Activated naive CD8-positive, alpha-beta T cell treated with anti-CD3 and anti-CD28 coated beads for 36 hours (primary cell): ENCODE data around the gene MAPKAP1. TPM values are rescaled to one million over a fixed set of nuclear protein-coding genes. Genes with fewer than 3 reads are reported as not detected.

ENCODE experiments used
- DNase-seq: peaks from one replicate; pipeline ENCODE4 v3.0.0; 2021
- H3K27ac Mint-ChIP-seq: one replicate; pipeline ENCODE4 v1.8.0; 2022; ENCODE audit warnings: mild to moderate bottlenecking, moderate library complexity, mixed read lengths
- H3K27me3 Mint-ChIP-seq: one replicate; pipeline ENCODE4 v1.8.0; 2022; ENCODE audit warnings: mild to moderate bottlenecking, mixed read lengths
- H3K36me3 Mint-ChIP-seq: one replicate; pipeline ENCODE4 v1.8.0; 2021; ENCODE audit warnings: mild to moderate bottlenecking, mixed read lengths
- H3K4me1 Mint-ChIP-seq: one replicate; pipeline ENCODE4 v1.8.0; 2021; ENCODE audit warnings: mixed read lengths
- H3K4me3 Mint-ChIP-seq: one replicate; pipeline ENCODE4 v1.8.0; 2022; ENCODE audit warnings: mild to moderate bottlenecking, moderate library complexity, mixed read lengths
- H3K9me3 Mint-ChIP-seq: one replicate; pipeline ENCODE4 v1.8.0; 2022; ENCODE audit warnings: mixed read lengths
- total RNA-seq, 2 experiments: library from RNA; stranded (reverse); gene quantifications; one replicate each; pipeline ENCODE4 v1.2.3, GENCODE V29; 2021

MAPKAP1 gene
- total RNA-seq, 2 experiments from 2014 or later = 91.8 to 92.2 TPM

GRCh38 chr9:125547368-125547767 lies 159.6 kb downstream of the MAPKAP1 start:
- no peak overlapping the region for H3K27ac Mint-ChIP-seq
- H3K27me3 Mint-ChIP-seq = no peaks in the 10 kb centered on the region
- H3K4me3 Mint-ChIP-seq = no peak overlapping the region
- no peak for DNase-seq
- H3K4me1 Mint-ChIP-seq = no peaks in the 10 kb centered on the region
- H3K36me3 Mint-ChIP-seq = peaks cover 3% of the 10 kb centered on the region
- H3K9me3 Mint-ChIP-seq = no peaks in the 10 kb centered on the region

- DNase-seq = no peak
- Mint-ChIP-seq H3K4me1 (no peaks in the 10 kb centered on the region), H3K27me3 (no peaks in the 10 kb centered on the region), H3K4me3 (no peak overlapping the region), H3K9me3 (no peaks in the 10 kb centered on the region), H3K27ac (no peak overlapping the region), H3K36me3 (peaks cover 10% of the 10 kb centered on the region)
These were observed 161.2 kb downstream of the MAPKAP1 start for GRCh38 chr9:125545845-125546244.

- Mint-ChIP-seq H3K4me1 (no peaks in the 10 kb centered on the region), H3K36me3 (peaks cover 10% of the 10 kb centered on the region), H3K27ac (no peak overlapping the region), H3K4me3 (no peak overlapping the region), H3K9me3 (no peaks in the 10 kb centered on the region), H3K27me3 (no peaks in the 10 kb centered on the region)
- no peak for DNase-seq
These were observed 161.9 kb downstream of the MAPKAP1 start for GRCh38 chr9:125544988-125545651.

GRCh38 chr9:125544484-125544883 lies 162.5 kb downstream of the MAPKAP1 start:
- no peaks in the 10 kb centered on the region for H3K27me3 Mint-ChIP-seq
- no peak overlapping the region for H3K27ac Mint-ChIP-seq
- H3K36me3 Mint-ChIP-seq = peaks cover 10% of the 10 kb centered on the region
- H3K4me1 Mint-ChIP-seq = peaks cover 1% of the 10 kb centered on the region
- no peak overlapping the region for H3K4me3 Mint-ChIP-seq
- DNase-seq = no peak
- H3K9me3 Mint-ChIP-seq = no peaks in the 10 kb centered on the region

- Mint-ChIP-seq H3K4me3 (no peak overlapping the region), H3K36me3 (peaks cover 15% of the 10 kb centered on the region), H3K27me3 (no peaks in the 10 kb centered on the region), H3K9me3 (no peaks in the 10 kb centered on the region), H3K4me1 (peaks cover 1% of the 10 kb centered on the region), H3K27ac (no peak overlapping the region)
- DNase-seq = no peak
These were observed 165.2 kb downstream of the MAPKAP1 start for GRCh38 chr9:125541840-125542243.

- peaks cover 1% of the 10 kb centered on the region for H3K4me1 Mint-ChIP-seq
- no peak for DNase-seq
- no peaks in the 10 kb centered on the region for H3K9me3 Mint-ChIP-seq
- no peaks in the 10 kb centered on the region for H3K27me3 Mint-ChIP-seq
- H3K36me3 Mint-ChIP-seq = peaks cover 12% of the 10 kb centered on the region
- no peak overlapping the region for H3K27ac Mint-ChIP-seq
- no peak overlapping the region for H3K4me3 Mint-ChIP-seq
These were observed 166.5 kb downstream of the MAPKAP1 start for GRCh38 chr9:125540497-125540896.

- DNase-seq = no peak
- Mint-ChIP-seq H3K4me1 (peaks cover 1% of the 10 kb centered on the region), H3K27ac (no peak overlapping the region), H3K9me3 (no peaks in the 10 kb centered on the region), H3K4me3 (no peak overlapping the region), H3K27me3 (no peaks in the 10 kb centered on the region), H3K36me3 (peaks cover 12% of the 10 kb centered on the region)
These were observed 168.9 kb downstream of the MAPKAP1 start for GRCh38 chr9:125538092-125538473.

GRCh38 chr9:125537442-125538091 lies 169.4 kb downstream of the MAPKAP1 start:
- no peak for DNase-seq
- H3K27ac Mint-ChIP-seq = no peak overlapping the region

GRCh38 chr9:125536776-125537175 lies 170.2 kb downstream of the MAPKAP1 start:
- H3K27me3 Mint-ChIP-seq = no peaks in the 10 kb centered on the region
- H3K36me3 Mint-ChIP-seq = peaks cover 12% of the 10 kb centered on the region
- H3K4me3 Mint-ChIP-seq = no peak overlapping the region
- peaks cover 3% of the 10 kb centered on the region for H3K4me1 Mint-ChIP-seq
- H3K9me3 Mint-ChIP-seq = no peaks in the 10 kb centered on the region
- H3K27ac Mint-ChIP-seq = no peak overlapping the region
- DNase-seq = no peak

More at GRCh38 chr9:125537442-125538091, 169.4 kb downstream of the MAPKAP1 start:
- Mint-ChIP-seq H3K36me3 (peaks cover 14% of the 10 kb centered on the region), H3K4me3 (no peak overlapping the region), H3K4me1 (peaks cover 1% of the 10 kb centered on the region), H3K9me3 (no peaks in the 10 kb centered on the region), H3K27me3 (no peaks in the 10 kb centered on the region)

GRCh38 chr9:125536167-125536772 lies 170.7 kb downstream of the MAPKAP1 start:
- H3K27ac Mint-ChIP-seq = no peak overlapping the region
- peaks cover 11% of the 10 kb centered on the region for H3K36me3 Mint-ChIP-seq
- peaks cover 6% of the 10 kb centered on the region for H3K4me1 Mint-ChIP-seq
- H3K9me3 Mint-ChIP-seq = no peaks in the 10 kb centered on the region
- DNase-seq = no peak
- no peaks in the 10 kb centered on the region for H3K27me3 Mint-ChIP-seq
- no peak overlapping the region for H3K4me3 Mint-ChIP-seq

- Mint-ChIP-seq H3K36me3 (peaks cover 10% of the 10 kb centered on the region), H3K27me3 (no peaks in the 10 kb centered on the region), H3K9me3 (no peaks in the 10 kb centered on the region), H3K27ac (no peak overlapping the region), H3K4me3 (no peak overlapping the region), H3K4me1 (peaks cover 16% of the 10 kb centered on the region)
- DNase-seq = no peak
These were observed 171.9 kb downstream of the MAPKAP1 start for GRCh38 chr9:125534971-125535701.

- no peak overlapping the region for H3K27ac Mint-ChIP-seq
- DNase-seq = no peak
- H3K4me3 Mint-ChIP-seq = no peak overlapping the region
- peaks cover 8% of the 10 kb centered on the region for H3K36me3 Mint-ChIP-seq
- peaks cover 27% of the 10 kb centered on the region for H3K4me1 Mint-ChIP-seq
- H3K27me3 Mint-ChIP-seq = no peaks in the 10 kb centered on the region
- no peaks in the 10 kb centered on the region for H3K9me3 Mint-ChIP-seq
These were observed 174.0 kb downstream of the MAPKAP1 start for GRCh38 chr9:125532812-125533594.

- Mint-ChIP-seq H3K27ac (no peak overlapping the region), H3K9me3 (no peaks in the 10 kb centered on the region), H3K27me3 (no peaks in the 10 kb centered on the region), H3K4me3 (no peak overlapping the region), H3K36me3 (peaks cover 8% of the 10 kb centered on the region), H3K4me1 (peaks cover 31% of the 10 kb centered on the region)
- no peak for DNase-seq
These were observed 174.6 kb downstream of the MAPKAP1 start for GRCh38 chr9:125532412-125532811.

GRCh38 chr9:125529589-125530515 lies 177.2 kb downstream of the MAPKAP1 start:
- Mint-ChIP-seq H3K27ac (peak overlapping the region; percentile 76), H3K9me3 (no peaks in the 10 kb centered on the region), H3K4me3 (no peak overlapping the region)

More at GRCh38 chr9:125529589-125530515, 177.2 kb downstream of the MAPKAP1 start:
- DNase-seq = no peak
- Mint-ChIP-seq H3K4me1 (peaks cover 40% of the 10 kb centered on the region), H3K27me3 (no peaks in the 10 kb centered on the region), H3K36me3 (peaks cover 17% of the 10 kb centered on the region)
